Transverse colon (tissue), 4 donors: ENCODE measurements around the gene NME8. TPM values are rescaled to one million over a fixed set of nuclear protein-coding genes. Genes with fewer than 3 reads are reported as not detected.

Experiments
- DNase-seq: peaks from one replicate; pipeline ENCODE4 v3.0.0-alpha.2; 2019
- H3K27ac ChIP-seq, 4 donors: fragments of 200-600 bp; sonication (generic); 2 replicates each; pipeline ENCODE4 v1.5.1; 2016 to 2018; ENCODE audit warnings: inconsistent platforms in 4 of 4
- H3K27me3 ChIP-seq: fragments of 200-600 bp; sonication (generic); 2 replicates; pipeline ENCODE4 v1.5.1; 2017; ENCODE audit warnings: inconsistent platforms
- H3K36me3 ChIP-seq, 4 donors: fragments of 200-600 bp; sonication (generic); 2 replicates each; pipeline ENCODE4 v1.5.1; 2017 to 2019; ENCODE audit warnings: inconsistent platforms in 4 of 4
- H3K4me1 ChIP-seq, 4 donors: fragments of 200-600 bp; sonication (generic); 2 replicates each; pipeline ENCODE4 v1.5.1; 2017 to 2020; ENCODE audit warnings: inconsistent platforms in 4 of 4
- H3K4me3 ChIP-seq, 4 donors: fragments of 200-600 bp; sonication (generic); 1 replicate in 1 of 4; 2 replicates in 3 of 4; pipeline versions ENCODE4 v1.5.1 to v1.6.1; 2017 to 2019; ENCODE audit warnings: inconsistent platforms in 4 of 4
- H3K9me3 ChIP-seq, 2 donors: fragments of 200-600 bp; sonication (generic); 2 replicates each; pipeline ENCODE4 v1.5.1; 2017 to 2019; ENCODE audit warnings: inconsistent platforms in 2 of 2
- CTCF ChIP-seq, 5 experiments: fragments of 200-600 bp in 3 of 5; fragments of 450-650 bp in 2 of 5; sonication (generic) in 3 of 5; IDR thresholded peaks; 1 replicate in 2 of 5; 2 replicates in 3 of 5; pipeline ENCODE4 v1.5.1; 2016 to 2017; ENCODE audit warnings: antibody characterized with exemption in 5 of 5, inconsistent platforms in 3 of 5, mild to moderate bottlenecking in 2 of 5, moderate library complexity in 1 of 5
- EP300 ChIP-seq: sonication (generic); formaldehyde crosslinking; IDR thresholded peaks from one replicate; pipeline ENCODE4 v1.6.1; 2017; ENCODE audit warnings: antibody characterized with exemption, low read depth
- POLR2A ChIP-seq: fragments of 450-650 bp; IDR thresholded peaks from one replicate; pipeline ENCODE4 v1.6.1; 2016; ENCODE audit warnings: antibody characterized with exemption, mild to moderate bottlenecking, moderate library complexity
- POLR2AphosphoS5 ChIP-seq, 3 donors: sonication (generic); formaldehyde crosslinking; IDR thresholded peaks; one replicate each; pipeline ENCODE4 v1.6.1; 2016; ENCODE audit warnings: antibody characterized with exemption in 3 of 3
- WGBS, 2 donors: methylation state at CpG; one replicate each; pipeline ENCODE4 v1.1.5; 2018; ENCODE audit warnings: low coverage in 1 of 2; 5-methylcytosine and 5-hydroxymethylcytosine counted together
- in situ Hi-C, 4 donors: fragments of 200-750 bp; cut with MboI; loops; one replicate each; pipeline versions ENCODE4 v1.15.0 to v1.15.1; 2017; ENCODE audit warnings: low sequenced_read_pairs in 3 of 4, low pct_ligation_motif_present in 1 of 4, low pct_unique_long_range_greater_than_20kb in 1 of 4
- intact Hi-C: fragments of 100-400 bp; cut with DNase I; formaldehyde crosslinking; loops from one replicate; pipeline ENCODE4 v1.15.1; 2023; ENCODE audit warnings: low total_unique reads
- total RNA-seq, 4 donors: library from RNA; depleted of rRNA; stranded (reverse); fragments of >200 nt; gene quantifications; one replicate each; pipeline ENCODE4 v1.1.0, GENCODE V29; 2016

Gene NME8
- total RNA-seq, 4 donors from 2014 or later, result not detected

GRCh38 chr7:37916673-37917660 lies 68.6 kb downstream of the NME8 start, which contains the start of gene SFRP4:
SFRP4 (minus strand) TSS chr7:37916817; CDS start chr7:37916537, 280 bp downstream.
- H3K9me3 ChIP-seq, result no peaks in the 10 kb centered on the region
- DNase-seq, result peak; percentile 35
- H3K4me3 ChIP-seq, result peak within 1 kb of the TSS; percentile 14 to 47 (median 31)
- peak within 1 kb of the TSS; percentile 6 to 58 (median 36) for H3K27ac ChIP-seq
- H3K27me3 ChIP-seq, result peaks cover 18% of the 10 kb centered on the region
- H3K4me1 ChIP-seq, result peaks cover 0 to 32% (median 18%) of the 10 kb centered on the region in 4 donors
- intact Hi-C loops, result no loop called here
- no peaks in the 10 kb centered on the region for H3K36me3 ChIP-seq
- TF ChIP-seq POLR2AphosphoS5 (IDR thresholded peaks at IDR 0.05), result no peak
- TF ChIP-seq CTCF (IDR thresholded peaks at IDR 0.05), result peak; percentile 63 to 76 (median 65)
- in situ Hi-C loops, result loop anchor here (10.0 to 25.0 kb wide), 3 partner anchors 170 to 308 kb away; no protein-coding TSS in a partner anchor
- 0 to 2% methylated on average over 16 to 33 of the region's 46 CpGs for WGBS, 2 donors

- Histone ChIP-seq H3K4me3 (no peak overlapping the region), H3K9me3 (no peaks in the 10 kb centered on the region), H3K36me3 (no peaks in the 10 kb centered on the region), H3K27me3 (peaks cover 18% of the 10 kb centered on the region), H3K27ac (no peak overlapping the region), H3K4me1 (peaks cover 0 to 33% (median 18%) of the 10 kb centered on the region in 4 donors)
- TF ChIP-seq CTCF (IDR thresholded peaks at IDR 0.05) (no peak), POLR2AphosphoS5 (IDR thresholded peaks at IDR 0.05) (no peak), EP300 (no peak), POLR2A (no peak)
- in situ Hi-C loops (loop anchor here (10.0 to 25.0 kb wide), 3 partner anchors 169 to 306 kb away; no protein-coding TSS in a partner anchor), intact Hi-C loops (no loop called here)
- DNase-seq, result no peak
- WGBS, 2 donors, result 69 to 80% methylated on average over 1 to 4 of the region's 4 CpGs
Measured at GRCh38 chr7:37918526-37918925, 70.1 kb downstream of the NME8 start.

- peak within 1 kb of the TSS; percentile 61 to 68 (median 64) for H3K4me3 ChIP-seq
- H3K4me1 ChIP-seq, result peaks cover 0 to 33% (median 18%) of the 10 kb centered on the region in 4 donors
- DNase-seq, result peak; percentile 75
- H3K27ac ChIP-seq, result peak within 1 kb of the TSS; percentile 85 to 87 (median 86)
- H3K9me3 ChIP-seq, result peaks cover 0 to 3% of the 10 kb centered on the region in 2 donors
- in situ Hi-C loops (loop anchor here (25.0 kb wide), 2 partner anchors 167 to 292 kb away; no protein-coding TSS in a partner anchor), intact Hi-C loops (no loop called here)
- H3K27me3 ChIP-seq, result peaks cover 16% of the 10 kb centered on the region
- H3K36me3 ChIP-seq, result no peaks in the 10 kb centered on the region
- WGBS, 2 donors, result 18 to 21% methylated on average over 5 to 18 of the region's 22 CpGs
- TF ChIP-seq POLR2A (peak; percentile 75), CTCF (IDR thresholded peaks at IDR 0.05) (peak; percentile 30 to 79 (median 38)), POLR2AphosphoS5 (IDR thresholded peaks at IDR 0.05) (peak in 1 of 3 donors; percentile 72), EP300 (no peak)
Measured at GRCh38 chr7:37920305-37920848, 72.0 kb downstream of the NME8 start, which contains the start of gene EPDR1. EPDR1 (plus strand) TSS chr7:37920640; CDS start chr7:37920940, 300 bp downstream.
